GM18870 (cell line): ENCODE data around the gene CRACR2A.

ENCODE experiments used
- ATAC-seq: cut with Tn5 transposase; IDR thresholded peaks from one replicate; pipeline ENCODE4 v1.9.1; 2021; ENCODE audit warnings: moderate library complexity; ENCODE audit not compliant: unreplicated experiment

CRACR2A gene

GRCh38 chr12:3727354-3727753 lies 25.6 kb downstream of the CRACR2A start:
- ATAC-seq = no peak

- no peak for ATAC-seq
Observed at GRCh38 chr12:3726456-3726855, 26.5 kb downstream of the CRACR2A start.

GRCh38 chr12:3725388-3726115 lies 27.4 kb downstream of the CRACR2A start:
- no peak for ATAC-seq

- no peak for ATAC-seq
Observed at GRCh38 chr12:3723916-3724805, 28.7 kb downstream of the CRACR2A start.

GRCh38 chr12:3722368-3722767 lies 30.5 kb downstream of the CRACR2A start:
- no peak for ATAC-seq

- no peak for ATAC-seq
Observed at GRCh38 chr12:3720772-3721171, 32.1 kb downstream of the CRACR2A start.

GRCh38 chr12:3718100-3718499 lies 34.8 kb downstream of the CRACR2A start:
- ATAC-seq = no peak

GRCh38 chr12:3717283-3717898 lies 35.5 kb downstream of the CRACR2A start:
- ATAC-seq = no peak

GRCh38 chr12:3715999-3716398 lies 36.9 kb downstream of the CRACR2A start:
- no peak for ATAC-seq

DNA sequence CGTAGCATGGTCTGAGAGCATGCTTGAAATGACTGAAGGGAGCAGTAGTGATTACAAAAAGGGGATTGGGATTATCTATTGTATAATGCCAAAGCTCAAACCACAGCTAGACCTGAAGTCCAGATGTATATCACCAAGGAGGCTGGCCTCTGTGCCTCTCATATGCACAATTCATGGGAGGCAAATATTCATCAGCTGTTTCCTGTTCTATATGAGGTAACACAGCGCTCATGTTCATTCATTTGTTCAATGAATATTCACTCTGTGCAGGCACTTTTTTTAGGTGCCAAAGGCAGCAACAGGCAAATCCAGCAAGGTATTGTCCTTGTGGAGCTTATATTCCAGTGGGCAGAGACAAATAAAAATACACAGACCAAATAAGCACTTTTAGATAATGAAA lies 39.0 kb downstream of the CRACR2A start:
- ATAC-seq = no peak

DNA sequence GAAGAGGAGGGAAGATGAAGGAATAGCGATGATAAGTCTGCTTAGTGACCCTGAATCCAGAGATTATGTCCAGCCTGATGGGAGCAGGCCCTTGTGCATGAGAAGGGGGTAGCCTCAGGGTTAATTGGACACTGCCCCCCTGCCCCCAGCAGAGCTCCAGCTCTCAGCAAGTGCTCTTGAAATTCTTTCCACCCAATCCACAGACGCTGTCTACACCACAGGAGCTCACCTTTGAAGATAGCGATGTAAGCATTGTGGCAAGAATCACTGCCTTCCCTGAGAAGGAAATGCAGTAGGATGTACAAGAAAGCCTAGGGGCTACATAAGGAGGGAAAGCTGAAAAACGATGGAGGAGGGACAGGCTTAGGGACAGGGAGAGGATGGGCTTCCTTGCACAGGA lies 39.4 kb downstream of the CRACR2A start:
- ATAC-seq = no peak

DNA sequence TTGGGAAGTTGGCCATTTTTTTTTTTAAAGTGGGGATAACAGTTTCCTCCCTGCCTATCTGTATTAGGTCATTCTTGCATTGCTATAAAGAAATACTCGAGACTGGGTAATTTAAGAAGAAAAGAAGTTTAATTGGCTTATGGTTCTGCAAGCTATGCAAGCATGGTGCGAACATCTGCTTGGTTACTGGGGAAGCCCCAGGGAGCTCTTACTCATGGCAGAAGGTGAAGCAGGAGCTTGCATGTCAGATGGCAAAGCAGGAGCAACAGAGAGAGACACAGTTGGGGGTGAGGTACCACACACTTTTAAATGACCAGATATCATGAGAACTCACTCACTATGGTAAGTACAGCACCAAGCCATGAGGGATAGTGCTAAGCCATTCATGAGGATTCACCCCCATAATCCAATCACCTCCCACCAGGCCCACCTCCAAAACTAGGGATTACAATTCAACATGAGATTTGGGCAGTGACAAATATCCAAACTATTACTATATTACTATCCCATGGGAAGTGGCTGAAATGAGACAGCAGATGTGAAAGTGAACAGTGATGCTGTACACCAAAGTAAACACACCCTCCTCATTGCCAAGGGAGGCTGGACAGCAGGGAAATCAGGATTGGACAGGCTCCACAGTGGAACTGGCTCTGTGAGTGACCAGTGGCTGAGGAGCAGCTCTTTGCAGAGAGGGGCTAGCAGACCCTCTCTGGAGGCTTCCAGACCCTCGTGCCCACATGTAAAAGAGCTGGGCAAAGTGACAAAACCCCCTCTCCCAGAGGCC lies 40.5 kb downstream of the CRACR2A start:
- no peak for ATAC-seq

- ATAC-seq = no peak
Observed at GRCh38 chr12:3705354-3705675, 47.6 kb downstream of the CRACR2A start.

GRCh38 chr12:3704512-3705353 lies 48.2 kb downstream of the CRACR2A start:
- ATAC-seq = no peak

DNA sequence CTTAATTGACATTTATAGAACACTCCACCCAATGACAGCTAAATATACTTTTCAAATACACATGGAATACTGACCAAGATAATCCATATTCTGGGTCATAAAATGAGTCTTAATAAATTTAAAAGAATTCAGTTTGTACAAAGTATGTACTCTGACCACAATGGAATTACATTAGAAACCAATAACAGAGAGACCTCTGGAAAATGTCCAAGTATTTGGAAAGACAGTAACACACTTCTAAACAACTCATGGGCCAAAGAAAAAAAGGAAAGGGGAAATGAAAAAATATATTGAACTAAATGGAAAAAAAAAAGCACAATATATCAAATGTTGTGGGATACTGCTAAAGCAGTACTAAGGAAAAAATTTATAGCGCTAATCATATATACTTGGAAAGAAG lies 52.0 kb downstream of the CRACR2A start:
- ATAC-seq = no peak

DNA sequence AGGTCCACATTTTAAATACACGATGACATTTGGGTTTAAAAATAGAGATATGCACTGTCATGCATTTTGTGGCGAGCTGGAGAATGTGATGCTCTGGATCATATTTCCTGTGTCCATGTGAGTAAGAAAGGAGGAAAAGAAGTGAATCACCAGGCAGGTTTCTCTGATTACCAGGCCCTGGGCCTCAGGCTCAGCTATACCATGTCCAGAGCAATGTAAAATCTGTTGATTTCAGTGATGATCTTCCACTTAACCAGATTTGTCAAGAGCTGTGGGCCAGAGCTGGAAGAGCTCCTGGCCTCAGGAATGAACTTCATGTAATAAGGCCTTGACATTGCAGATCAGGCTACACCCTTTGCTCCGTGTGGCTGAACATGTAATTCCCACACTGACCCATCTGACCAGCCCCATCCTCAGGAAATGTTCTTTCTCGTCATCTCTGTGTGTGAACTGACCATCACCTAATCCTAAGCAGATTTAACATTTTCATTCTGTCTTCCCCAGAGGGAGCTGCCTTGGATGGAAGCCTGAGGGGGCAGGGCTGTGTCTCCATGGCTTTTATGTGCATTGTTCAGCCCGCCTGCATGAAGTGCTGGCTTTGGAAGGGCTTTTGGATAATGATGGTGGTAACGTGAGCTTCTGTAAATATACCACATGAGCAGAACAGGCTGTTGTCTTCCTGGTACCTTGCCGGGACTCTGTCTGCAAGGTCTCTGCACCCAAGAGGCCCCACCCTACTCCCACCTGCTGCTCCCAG lies 54.5 kb downstream of the CRACR2A start:
- ATAC-seq = no peak

GRCh38 chr12:3697311-3697870 lies 55.5 kb downstream of the CRACR2A start:
- ATAC-seq = no peak

GRCh38 chr12:3694673-3695072 lies 58.2 kb downstream of the CRACR2A start:
- no peak for ATAC-seq
